Endometrial microvascular endothelial cells (primary cell): ENCODE results near the gene SEH1L. TPM values are rescaled to one million over a fixed set of nuclear protein-coding genes. Genes with fewer than 3 reads are reported as not detected.
"Not testable (repeated sequence)": the region's sequence is repeated elsewhere in the genome, so short reads cannot be mapped to it uniquely, and the experiment has no call there.

Experiments used
- in situ Hi-C: cut with HindIII; loops from 2 replicates; pipeline ENCODE4 v1.10.0; 2017; ENCODE audit warnings: low sequenced_read_pairs, low pct_unique_long_range_greater_than_20kb; ENCODE audit errors: inconsistent ontology term
- total RNA-seq: library from RNA; depleted of rRNA; stranded (reverse); fragments of >200 nt; gene quantifications from one replicate; pipeline ENCODE4 v1.2.3, GENCODE V29; 2015; ENCODE audit errors: inconsistent ontology term

The SEH1L gene
- total RNA-seq, 1 donor from 2014 or later, result 45.5 TPM

- in situ Hi-C loops, result no loop called here
Measured at GRCh38 chr18:12934454-12935071, 13.2 kb upstream of the SEH1L start.

DNA sequence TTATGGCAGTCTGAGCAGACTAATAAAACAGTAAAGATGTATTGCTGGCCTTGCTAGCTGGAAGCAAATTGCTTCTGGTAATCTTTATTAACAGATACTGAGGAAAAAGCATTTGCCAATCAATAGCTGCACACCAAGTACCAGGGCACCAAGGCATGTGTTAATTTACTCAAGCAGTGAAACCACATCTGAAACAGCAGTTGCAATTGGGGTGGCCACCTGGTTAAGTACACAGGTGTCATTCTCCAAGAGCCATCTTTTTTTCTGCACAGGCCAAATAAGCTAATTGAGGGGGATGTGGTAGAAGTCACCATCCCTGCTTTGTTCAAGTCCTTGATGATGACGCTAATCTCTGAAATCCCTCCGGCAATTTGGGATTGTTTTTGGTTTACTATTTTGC is 8.6 kb upstream of the SEH1L start:
- in situ Hi-C loops, result no loop called here

GRCh38 chr18:12943215-12943614 is 4.6 kb upstream of the SEH1L start:
- in situ Hi-C loops, result no loop called here

GRCh38 chr18:12944709-12945108 is 3.1 kb upstream of the SEH1L start:
- in situ Hi-C loops, result no loop called here

- in situ Hi-C loops, result no loop called here
Measured at GRCh38 chr18:12946549-12947284, 1.1 kb upstream of the SEH1L start.

DNA sequence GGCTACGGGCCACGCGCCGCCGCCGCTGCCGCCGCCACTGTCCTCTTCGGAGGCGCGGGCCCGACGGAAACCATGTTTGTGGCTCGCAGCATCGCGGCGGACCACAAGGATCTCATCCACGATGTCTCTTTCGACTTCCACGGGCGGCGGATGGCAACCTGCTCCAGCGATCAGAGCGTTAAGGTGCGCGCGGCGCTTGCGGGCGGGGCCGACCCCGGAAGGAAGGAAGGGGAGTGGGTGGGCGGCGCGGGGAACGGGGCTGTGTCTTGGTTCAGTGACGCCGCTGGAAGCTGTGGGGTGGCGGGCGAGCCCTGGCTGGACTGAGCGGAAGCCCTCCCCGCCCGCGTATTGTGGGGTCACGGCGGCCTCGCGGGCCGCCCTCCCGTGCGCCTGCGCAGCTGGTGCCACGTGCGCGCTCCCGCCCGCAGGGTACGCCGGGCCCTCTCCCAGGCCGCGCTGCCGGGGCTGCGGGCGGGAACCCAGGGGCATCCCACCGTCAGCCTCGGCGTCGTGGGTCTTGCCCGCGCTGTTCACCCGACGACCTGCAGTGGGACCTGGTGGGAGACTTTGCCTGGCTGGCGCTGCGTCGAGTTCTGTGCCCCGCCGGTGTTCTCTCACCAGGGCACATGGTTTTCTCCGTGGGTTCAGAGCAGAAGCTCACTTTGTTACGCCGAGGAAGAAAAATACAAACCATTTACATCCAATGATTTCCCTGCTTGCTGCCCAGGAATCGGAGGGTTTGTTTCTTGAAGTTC is 416 bp downstream of the SEH1L start:
- in situ Hi-C loops, result no loop called here

GRCh38 chr18:12958478-12958877 is 10.7 kb downstream of the SEH1L start:
- in situ Hi-C loops, result no loop called here

- in situ Hi-C loops, result no loop called here
Measured at GRCh38 chr18:12960395-12960794, 12.6 kb downstream of the SEH1L start.

DNA sequence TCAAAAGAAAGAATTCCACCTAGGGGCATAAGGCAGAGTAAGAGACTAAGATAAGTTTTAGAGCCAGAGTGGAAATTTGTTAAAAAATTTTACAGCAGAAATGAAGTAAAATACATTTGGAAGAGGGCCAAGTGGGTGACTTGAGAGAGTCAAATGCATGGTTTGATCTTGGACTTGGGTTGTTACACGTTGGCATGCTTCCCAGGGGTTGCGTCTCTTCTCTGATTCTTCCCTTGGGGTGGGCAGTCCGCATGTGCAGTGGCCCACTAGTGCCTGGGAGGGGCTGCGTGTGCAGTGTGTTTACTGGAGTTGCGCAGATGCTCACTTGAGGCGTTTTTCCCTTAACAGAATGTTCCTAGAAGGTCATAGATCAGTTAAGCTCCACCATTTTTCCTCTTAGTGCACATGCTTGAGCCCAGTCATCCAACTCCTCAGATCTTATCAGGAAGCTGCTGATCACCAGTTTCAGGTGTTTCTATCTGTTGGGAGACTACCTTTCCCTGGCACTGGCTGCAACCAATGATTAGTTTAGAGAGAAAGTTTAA is 13.1 kb downstream of the SEH1L start:
- in situ Hi-C loops, result no loop called here

- in situ Hi-C loops, result no loop called here
Measured at GRCh38 chr18:12963069-12963468, 15.3 kb downstream of the SEH1L start.

GRCh38 chr18:12968115-12968514 is 20.3 kb downstream of the SEH1L start:
- in situ Hi-C loops, result no loop called here

GRCh38 chr18:12968619-12969018 is 20.8 kb downstream of the SEH1L start:
- in situ Hi-C loops, result no loop called here

DNA sequence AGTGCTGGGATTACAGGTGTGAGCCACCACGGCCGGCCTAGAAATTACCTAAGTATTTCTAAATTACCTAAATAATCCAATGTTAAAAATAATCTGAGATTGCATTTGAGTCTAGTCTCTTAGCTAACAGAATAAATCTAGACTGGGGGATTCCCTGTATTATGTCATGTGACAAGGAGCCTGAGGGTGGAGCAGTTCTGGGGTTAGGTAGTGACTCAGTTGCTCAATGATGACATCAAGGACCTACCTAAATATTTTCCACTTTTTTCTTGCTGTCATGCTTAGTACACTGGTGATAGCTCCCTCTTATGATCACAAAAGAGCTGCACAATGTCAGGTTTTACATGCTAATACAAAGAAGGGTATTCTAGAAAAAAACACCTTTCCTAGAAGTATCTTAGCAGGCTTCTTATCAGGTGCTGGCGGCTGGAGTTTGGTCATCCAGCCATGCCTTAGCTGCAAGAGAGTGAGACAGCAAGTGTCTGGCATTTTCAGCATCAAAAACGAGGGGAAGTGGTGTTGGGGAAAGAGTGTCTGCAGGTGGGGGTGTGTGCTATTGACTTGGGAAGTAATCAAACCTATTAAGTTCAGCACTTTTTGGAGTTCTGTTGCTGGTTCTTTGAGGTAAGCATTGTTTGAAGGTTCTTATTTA is 25.9 kb downstream of the SEH1L start:
- in situ Hi-C loops, result no loop called here

- in situ Hi-C loops, result no loop called here
Measured at GRCh38 chr18:12975488-12975887, 27.7 kb downstream of the SEH1L start.

- in situ Hi-C loops, result no loop called here
Measured at GRCh38 chr18:12976305-12976704, 28.5 kb downstream of the SEH1L start.

- in situ Hi-C loops, result not testable (repeated sequence)
Measured at GRCh38 chr18:12980065-12980464, 32.3 kb downstream of the SEH1L start.

DNA sequence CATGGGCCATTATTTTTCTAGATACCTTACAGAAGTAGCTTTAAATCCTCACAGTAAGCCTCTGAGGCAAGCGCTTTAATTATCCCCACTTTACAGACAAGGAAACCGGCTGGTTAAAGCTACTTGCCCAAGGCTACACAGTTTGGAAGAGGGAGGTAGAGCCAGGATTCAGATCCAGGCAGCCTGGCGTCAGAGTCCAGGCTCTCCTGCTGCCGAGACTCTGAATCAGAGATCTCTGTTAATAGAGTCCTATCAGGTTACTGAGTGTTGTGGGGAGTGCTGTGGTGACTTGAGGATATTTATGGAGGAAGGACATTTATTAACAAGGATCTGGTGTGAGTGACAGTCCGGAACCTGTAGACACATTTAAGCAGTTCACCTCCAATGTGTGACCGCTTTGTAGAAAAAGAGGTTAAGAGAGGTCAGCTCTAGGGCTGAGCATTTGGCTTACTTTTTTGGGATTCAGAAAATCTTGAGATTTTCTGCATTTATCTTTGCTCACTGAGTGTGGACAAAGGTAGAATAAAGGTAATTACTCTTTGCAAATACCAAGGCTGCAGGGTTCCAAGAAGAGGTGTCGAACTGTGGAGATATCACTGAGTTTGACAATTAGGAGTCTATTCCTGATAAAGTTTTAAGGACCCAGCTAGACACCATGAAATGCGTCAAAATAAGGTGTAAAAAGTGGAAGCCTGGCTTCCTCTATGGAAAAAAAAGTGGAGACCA is 41.7 kb downstream of the SEH1L start:
- in situ Hi-C loops, result no loop called here

DNA sequence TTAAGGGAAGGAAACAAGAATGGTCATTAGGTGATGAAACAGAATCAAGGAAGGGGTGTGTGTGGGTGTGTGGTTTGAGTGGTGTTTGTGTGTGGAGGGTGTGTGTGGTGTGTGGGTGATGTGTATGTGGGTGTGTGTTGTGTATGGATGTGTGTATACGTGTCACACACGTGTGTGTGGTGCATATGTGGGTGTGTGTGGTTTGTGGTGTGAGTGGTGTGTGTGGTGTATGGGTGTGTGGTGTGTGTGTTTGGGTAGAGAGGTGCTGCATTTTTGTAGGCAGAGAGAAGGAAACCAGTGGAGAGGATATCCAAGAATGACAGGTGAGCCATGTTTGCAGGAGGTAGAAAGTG is 42.3 kb downstream of the SEH1L start:
- in situ Hi-C loops, result no loop called here

DNA sequence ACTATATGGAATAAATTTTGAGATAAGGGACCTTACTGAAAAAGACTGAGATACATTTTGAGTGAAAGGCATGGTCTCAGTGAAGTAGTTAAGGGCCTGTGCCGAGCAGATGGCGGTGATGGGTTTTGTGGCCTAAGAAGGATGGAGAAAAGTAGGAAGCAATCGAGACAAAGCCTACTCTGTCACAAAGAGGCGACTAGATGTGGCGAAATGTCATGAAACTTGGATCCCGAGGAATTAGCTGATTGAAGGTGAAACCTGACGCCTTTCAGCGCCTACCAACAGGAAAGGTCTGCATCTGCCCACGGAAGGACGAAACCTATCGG is 42.8 kb downstream of the SEH1L start:
- in situ Hi-C loops, result no loop called here
